Mesendoderm (in vitro differentiated cells): ENCODE results near the gene PERP. TPM values are rescaled to one million over a fixed set of nuclear protein-coding genes. Genes with fewer than 3 reads are reported as not detected.
A peak's percentile ranks its signal among the peaks of the same experiment; 100 is the strongest.

Experiments used
- DNase-seq: peaks from one replicate; pipeline ENCODE4 v3.0.0; 2013
- H2AK5ac ChIP-seq: 2 replicates; pipeline ENCODE4 v1.6.1; 2013; ENCODE audit warnings: low read length, inconsistent platforms
- H2BK120ac ChIP-seq: 2 replicates; pipeline ENCODE4 v1.6.1; 2013; ENCODE audit warnings: low read depth, mild to moderate bottlenecking, low read length, moderate library complexity, mixed read lengths
- H2BK15ac ChIP-seq: replicated peaks from 2 replicates; pipeline ENCODE4 v1.6.1; 2013; ENCODE audit warnings: low read depth, mild to moderate bottlenecking, moderate library complexity
- H2BK5ac ChIP-seq: 2 replicates; pipeline ENCODE4 v1.6.1; 2013; ENCODE audit warnings: low read length, inconsistent platforms
- H3K18ac ChIP-seq: 2 replicates; pipeline ENCODE4 v1.6.1; 2013; ENCODE audit warnings: mild to moderate bottlenecking, low read length, mixed read lengths
- H3K23ac ChIP-seq: one replicate; pipeline ENCODE4 v1.6.1; 2013; ENCODE audit warnings: low read length
- H3K27ac ChIP-seq: 2 replicates; pipeline ENCODE4 v1.5.1; 2013; ENCODE audit warnings: low read depth, mild to moderate bottlenecking, inconsistent platforms, low read length, moderate library complexity
- H3K27me3 ChIP-seq: 2 replicates; pipeline ENCODE4 v1.6.1; 2013; ENCODE audit warnings: low read length, control low read depth, mild to moderate bottlenecking, inconsistent platforms; ENCODE audit not compliant: insufficient read depth, poor library complexity
- H3K36me3 ChIP-seq: 2 replicates; pipeline ENCODE4 v1.6.1; 2013; ENCODE audit warnings: low read length, inconsistent platforms; ENCODE audit not compliant: control insufficient read depth, insufficient read depth
- H3K4ac ChIP-seq: one replicate; pipeline ENCODE4 v1.6.1; 2013; ENCODE audit warnings: low read depth, mild to moderate bottlenecking, low read length, moderate library complexity
- H3K4me1 ChIP-seq: 2 replicates; pipeline ENCODE4 v1.6.1; 2013; ENCODE audit warnings: low read depth, low read length, inconsistent platforms; ENCODE audit not compliant: control insufficient read depth
- H3K4me2 ChIP-seq: 2 replicates; pipeline ENCODE4 v1.6.1; 2013; ENCODE audit warnings: low read length
- H3K4me3 ChIP-seq: 2 replicates; pipeline ENCODE4 v1.5.1; 2013; ENCODE audit warnings: mild to moderate bottlenecking, low read length
- H3K56ac ChIP-seq: one replicate; pipeline ENCODE4 v1.6.1; 2013; ENCODE audit warnings: low read length
- H3K79me1 ChIP-seq: 2 replicates; pipeline ENCODE4 v1.6.1; 2013; ENCODE audit warnings: low read length, inconsistent platforms
- H3K79me2 ChIP-seq: 2 replicates; pipeline ENCODE4 v1.6.1; 2013; ENCODE audit warnings: mild to moderate bottlenecking, low read length; ENCODE audit not compliant: control insufficient read depth, insufficient read depth
- H3K9ac ChIP-seq: 2 replicates; pipeline ENCODE4 v1.6.1; 2013; ENCODE audit warnings: low read length, inconsistent platforms
- H4K5ac ChIP-seq: one replicate; pipeline ENCODE4 v1.6.1; 2013; ENCODE audit warnings: low read length
- H4K8ac ChIP-seq: one replicate; pipeline ENCODE4 v1.6.1; 2013; ENCODE audit warnings: low read depth, mild to moderate bottlenecking, control low read depth, low read length, moderate library complexity
- WGBS: extraction: QIAGEN DNeasy Blood & Tissue Kit; methylation state at CpG from one replicate; pipeline ENCODE4 v1.1.7; 2013; ENCODE audit warnings: low lambda C conversion rate, missing lambda C conversion rate; ENCODE audit not compliant: insufficient coverage; ENCODE audit errors: extremely low coverage; 5-methylcytosine and 5-hydroxymethylcytosine counted together
- polyA plus RNA-seq, 2 experiments: library from polyadenylated mRNA; stranded (reverse); fragments of 200-250 nt; gene quantifications; one replicate each; pipeline ENCODE4 v1.2.3, GENCODE V29; 2013

PERP gene
- polyA plus RNA-seq (2013, experiment 1 of 2), result 82.2 TPM
- polyA plus RNA-seq (2013, experiment 2 of 2), result 82.8 TPM

DNA sequence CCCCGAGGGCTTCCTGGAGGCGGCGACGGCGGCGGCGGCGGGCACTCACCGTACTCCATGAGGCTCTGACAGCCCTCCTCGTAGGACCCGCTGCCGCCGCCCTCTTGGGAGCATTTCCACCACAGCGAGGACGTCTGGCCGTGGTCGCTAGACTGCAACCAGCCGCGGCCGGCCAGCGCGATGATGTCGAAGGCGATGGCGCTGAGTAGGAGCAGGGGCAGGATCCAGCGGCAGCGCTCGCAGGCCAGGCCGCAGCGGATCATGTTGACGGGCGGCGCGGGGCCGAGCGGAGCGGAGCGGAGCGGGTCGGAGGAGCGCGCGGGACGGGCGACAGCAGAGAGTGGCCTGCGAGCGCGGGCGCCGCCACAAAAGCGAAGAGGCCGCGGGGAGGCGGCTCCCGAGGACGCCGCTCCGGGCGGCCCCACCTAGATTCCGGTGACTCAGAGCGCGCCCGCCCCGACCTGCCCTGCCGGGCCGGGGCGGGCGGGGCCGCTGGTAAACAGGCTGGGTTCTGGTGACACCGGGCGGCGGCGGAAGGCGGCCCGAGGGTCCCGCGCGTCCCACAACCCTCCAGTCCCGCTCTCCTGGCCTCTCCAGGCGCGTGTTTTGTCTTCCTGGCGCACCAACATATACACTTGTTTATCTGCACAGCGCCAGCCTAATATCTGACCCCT, at the start of gene PERP:
TSS of gene PERP (minus strand) at position 342 of the 674 bp plus-strand sequence. CDS start at position 263, 79 bp downstream.
- H3K4ac ChIP-seq, result peak within 1 kb of the TSS; percentile 77
- no peaks in the 10 kb centered on the region for H3K36me3 ChIP-seq
- H3K18ac ChIP-seq, result peak within 1 kb of the TSS; percentile 81
- no CpG with 5 or more reads among the region's 83 CpGs for WGBS
- peak within 1 kb of the TSS; percentile 30 for H3K23ac ChIP-seq
- peak within 1 kb of the TSS; percentile 86 for H3K9ac ChIP-seq
- H3K4me3 ChIP-seq, result peak within 1 kb of the TSS; percentile 57
- peaks cover 18% of the 10 kb centered on the region for H3K79me2 ChIP-seq
- no peak within 1 kb of the TSS for H2AK5ac ChIP-seq
- H4K5ac ChIP-seq, result no peak within 1 kb of the TSS
- peak; percentile 76 for DNase-seq
- H3K27ac ChIP-seq, result peak within 1 kb of the TSS; percentile 92
- H3K56ac ChIP-seq, result peak within 1 kb of the TSS; percentile 94
- no peaks in the 10 kb centered on the region for H3K27me3 ChIP-seq
- peak within 1 kb of the TSS; percentile 80 for H3K4me2 ChIP-seq
- H3K79me1 ChIP-seq, result no peaks in the 10 kb centered on the region
- peak within 1 kb of the TSS; percentile 71 for H2BK5ac ChIP-seq
- H4K8ac ChIP-seq, result no peak within 1 kb of the TSS
- peaks cover 8% of the 10 kb centered on the region for H3K4me1 ChIP-seq
- no peak within 1 kb of the TSS for H2BK15ac ChIP-seq
- H2BK120ac ChIP-seq, result peak within 1 kb of the TSS; percentile 56

DNA sequence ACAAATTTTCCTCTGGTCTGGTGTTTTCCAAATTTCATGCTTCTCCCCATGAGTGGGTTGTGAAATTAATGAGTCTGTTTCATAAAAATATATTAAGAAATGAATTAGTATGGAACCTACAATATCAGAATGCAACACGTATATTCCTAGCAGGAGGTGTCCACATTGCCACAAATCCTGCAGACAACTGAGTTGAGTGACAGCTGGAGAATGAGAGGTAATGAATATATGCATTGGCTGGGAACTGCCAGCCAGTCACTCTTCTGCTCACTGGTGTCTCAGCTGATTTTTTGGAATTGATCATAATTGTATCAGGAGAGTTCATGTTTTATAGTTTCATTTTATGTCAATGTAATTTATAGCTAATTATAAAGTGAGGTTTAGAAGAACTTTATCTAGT, 48.2 kb upstream of the PERP start:
- H2AK5ac ChIP-seq, result no peak overlapping the region
- no peak overlapping the region for H3K23ac ChIP-seq
- no CpG with 5 or more reads among the region's 1 CpG for WGBS
- H2BK15ac ChIP-seq, result no peak overlapping the region
- no peak overlapping the region for H4K5ac ChIP-seq
- H3K4ac ChIP-seq, result no peak overlapping the region
- no peak overlapping the region for H4K8ac ChIP-seq
- H2BK5ac ChIP-seq, result no peak overlapping the region
- H3K9ac ChIP-seq, result no peak overlapping the region
- no peaks in the 10 kb centered on the region for H3K79me1 ChIP-seq
- H3K27me3 ChIP-seq, result no peaks in the 10 kb centered on the region
- no peak overlapping the region for H3K4me2 ChIP-seq
- no peak overlapping the region for H3K4me3 ChIP-seq
- no peaks in the 10 kb centered on the region for H3K79me2 ChIP-seq
- no peak overlapping the region for H3K56ac ChIP-seq
- no peaks in the 10 kb centered on the region for H3K36me3 ChIP-seq
- H3K27ac ChIP-seq, result no peak overlapping the region
- no peaks in the 10 kb centered on the region for H3K4me1 ChIP-seq
- no peak overlapping the region for H3K18ac ChIP-seq
- no peak for DNase-seq
- no peak overlapping the region for H2BK120ac ChIP-seq

DNA sequence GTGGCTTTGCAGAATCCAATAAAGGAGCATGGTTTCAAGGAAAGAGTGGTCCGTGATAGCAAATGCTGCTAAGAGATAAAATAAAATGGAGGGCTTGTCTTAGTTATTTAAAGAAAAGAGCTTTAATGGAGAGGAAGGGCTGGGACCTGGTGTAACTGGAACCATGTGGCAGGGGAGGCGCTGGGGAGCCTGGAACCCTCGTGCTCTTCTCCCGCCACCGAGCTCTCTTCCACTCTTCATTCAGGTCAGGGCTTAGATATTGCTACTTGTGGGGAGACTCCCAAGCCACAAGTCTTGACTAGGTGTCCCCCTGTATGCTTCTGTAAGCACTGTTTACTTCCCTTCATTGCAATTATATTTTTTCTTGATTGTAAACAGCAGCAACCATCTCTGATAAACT, 39.3 kb upstream of the PERP start:
- no CpG with 5 or more reads among the region's 5 CpGs for WGBS
- Histone ChIP-seq H3K79me1 (no peaks in the 10 kb centered on the region), H3K56ac (no peak overlapping the region), H3K36me3 (no peaks in the 10 kb centered on the region), H4K5ac (no peak overlapping the region), H3K79me2 (no peaks in the 10 kb centered on the region), H2BK15ac (no peak overlapping the region), H3K4me3 (no peak overlapping the region), H3K4me2 (no peak overlapping the region), H3K4ac (no peak overlapping the region), H3K27ac (no peak overlapping the region), H2AK5ac (no peak overlapping the region), H4K8ac (no peak overlapping the region), H2BK120ac (no peak overlapping the region), H3K4me1 (no peaks in the 10 kb centered on the region), H3K23ac (no peak overlapping the region), H3K27me3 (no peaks in the 10 kb centered on the region), H2BK5ac (no peak overlapping the region), H3K9ac (no peak overlapping the region), H3K18ac (no peak overlapping the region)
- no peak for DNase-seq

DNA sequence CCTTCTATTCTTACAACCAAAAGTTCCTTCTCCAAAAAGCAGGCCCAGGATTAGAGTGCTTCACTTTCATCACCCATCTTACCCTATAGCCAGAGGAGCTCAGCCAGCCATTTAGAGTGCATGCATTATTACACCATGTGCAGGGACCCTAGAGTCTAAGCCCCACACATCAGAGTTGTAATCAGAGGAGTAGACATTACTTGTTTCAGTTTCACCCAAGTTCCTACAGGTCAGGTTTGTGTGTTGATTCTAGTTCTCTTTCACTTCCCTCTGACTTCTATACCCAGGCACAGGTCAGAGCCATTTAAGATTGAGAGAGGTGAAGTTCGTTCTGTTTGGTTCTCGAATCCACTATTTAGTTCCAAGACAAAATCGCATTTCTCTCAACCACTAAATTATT, 38.2 kb upstream of the PERP start:
- no peaks in the 10 kb centered on the region for H3K79me2 ChIP-seq
- no peak overlapping the region for H4K5ac ChIP-seq
- H3K4me3 ChIP-seq, result no peak overlapping the region
- no peak overlapping the region for H2AK5ac ChIP-seq
- no peaks in the 10 kb centered on the region for H3K79me1 ChIP-seq
- DNase-seq, result no peak
- no peak overlapping the region for H4K8ac ChIP-seq
- no peak overlapping the region for H2BK120ac ChIP-seq
- no peaks in the 10 kb centered on the region for H3K36me3 ChIP-seq
- H3K56ac ChIP-seq, result no peak overlapping the region
- H3K4me2 ChIP-seq, result no peak overlapping the region
- H3K4me1 ChIP-seq, result no peaks in the 10 kb centered on the region
- no peak overlapping the region for H3K27ac ChIP-seq
- WGBS, result no CpG with 5 or more reads among the region's 3 CpGs
- H3K27me3 ChIP-seq, result no peaks in the 10 kb centered on the region
- no peak overlapping the region for H3K23ac ChIP-seq
- H2BK15ac ChIP-seq, result no peak overlapping the region
- H3K9ac ChIP-seq, result no peak overlapping the region
- no peak overlapping the region for H2BK5ac ChIP-seq
- no peak overlapping the region for H3K18ac ChIP-seq
- H3K4ac ChIP-seq, result no peak overlapping the region

DNA sequence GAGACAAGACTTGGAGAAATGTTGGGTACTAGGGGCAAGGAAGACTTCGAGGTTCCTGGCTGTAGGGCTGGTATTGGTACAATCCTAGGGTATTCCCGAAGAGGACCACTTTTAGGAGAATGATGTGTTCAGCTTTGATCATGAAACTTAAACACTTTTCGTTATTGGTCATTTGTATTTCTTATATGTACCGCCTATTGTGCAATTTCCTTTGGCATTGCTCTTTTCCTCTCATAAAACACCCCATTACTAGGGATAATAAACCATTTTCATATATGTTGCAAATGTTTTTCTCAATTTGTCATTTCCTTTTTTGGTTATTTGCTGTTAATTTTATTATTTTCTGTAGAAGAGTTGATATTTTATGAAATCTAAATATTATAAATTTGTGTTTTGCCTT, 35.6 kb upstream of the PERP start:
- Histone ChIP-seq H3K27ac (no peak overlapping the region), H4K8ac (no peak overlapping the region), H2BK15ac (no peak overlapping the region), H3K23ac (no peak overlapping the region), H3K18ac (no peak overlapping the region), H3K27me3 (no peaks in the 10 kb centered on the region), H4K5ac (no peak overlapping the region), H3K79me1 (no peaks in the 10 kb centered on the region), H3K36me3 (no peaks in the 10 kb centered on the region), H2AK5ac (no peak overlapping the region), H3K4ac (no peak overlapping the region), H3K9ac (no peak overlapping the region), H3K4me3 (no peak overlapping the region), H3K4me1 (no peaks in the 10 kb centered on the region), H3K79me2 (no peaks in the 10 kb centered on the region), H2BK5ac (no peak overlapping the region), H3K4me2 (no peak overlapping the region), H3K56ac (no peak overlapping the region), H2BK120ac (no peak overlapping the region)
- no peak for DNase-seq
- WGBS, result 100% methylated on average over 1 of the region's 4 CpGs

DNA sequence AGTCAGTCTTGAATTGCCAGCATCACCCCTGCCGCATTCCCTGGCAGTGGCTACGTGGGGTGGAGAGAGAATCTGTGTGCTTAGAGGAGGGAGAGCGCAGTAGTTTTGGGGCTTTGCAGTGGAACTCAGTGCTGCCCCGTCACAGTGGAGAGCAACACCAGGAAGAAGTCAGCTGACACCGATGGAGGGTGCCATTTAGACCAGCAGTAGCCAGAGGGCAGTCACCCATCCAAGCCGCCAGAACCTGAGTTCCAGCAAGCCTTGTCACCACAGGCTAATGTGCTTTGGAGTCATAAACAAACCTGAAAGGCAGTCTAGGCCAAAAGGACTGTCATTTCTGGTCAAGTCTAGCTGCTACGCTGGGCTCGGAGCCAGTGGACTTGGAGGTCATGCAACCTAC, 22.0 kb upstream of the PERP start:
- no peaks in the 10 kb centered on the region for H3K79me1 ChIP-seq
- WGBS, result no CpG with 5 or more reads among the region's 8 CpGs

More for the DNA sequence above, 22.0 kb upstream of the PERP start:
- Histone ChIP-seq H3K79me2 (no peaks in the 10 kb centered on the region), H3K27ac (no peak overlapping the region), H4K8ac (no peak overlapping the region), H2BK5ac (no peak overlapping the region), H4K5ac (no peak overlapping the region), H2BK120ac (no peak overlapping the region), H3K27me3 (no peaks in the 10 kb centered on the region), H3K23ac (no peak overlapping the region), H3K18ac (no peak overlapping the region), H3K9ac (no peak overlapping the region), H3K4me1 (no peaks in the 10 kb centered on the region), H3K4me3 (no peak overlapping the region), H2BK15ac (no peak overlapping the region), H3K56ac (no peak overlapping the region), H3K36me3 (no peaks in the 10 kb centered on the region), H3K4ac (no peak overlapping the region), H3K4me2 (no peak overlapping the region), H2AK5ac (no peak overlapping the region)
- peak; percentile 53 for DNase-seq
